ENCODE measurements around the gene ADARB2. TPM values are rescaled to one million over a fixed set of nuclear protein-coding genes. Genes with fewer than 3 reads are reported as not detected.

ADARB2 gene
- polyA plus RNA-seq, 10 donors = 0.04 to 0.45 (median 0.28) TPM

GRCh38 chr10:1158066-1158465, 579.3 kb downstream of the ADARB2 start:
- DNase-seq = no peak

DNA sequence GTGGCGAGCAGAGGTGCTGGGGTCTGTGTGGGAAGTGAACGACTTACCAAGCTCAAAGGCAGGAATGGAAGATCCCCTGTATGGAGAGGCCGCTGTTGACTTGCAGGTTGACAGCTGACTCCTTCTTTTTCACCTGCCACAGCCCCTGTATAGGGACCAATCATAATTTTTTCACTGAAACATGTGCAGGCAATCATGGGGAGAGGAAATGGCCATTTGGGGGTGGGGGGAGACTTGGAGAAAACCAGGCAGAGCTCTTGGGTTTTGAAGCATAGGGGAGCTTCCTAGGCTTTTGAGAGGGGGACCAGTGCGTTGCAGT, 579.8 kb downstream of the ADARB2 start:
- DNase-seq = no peak

DNA sequence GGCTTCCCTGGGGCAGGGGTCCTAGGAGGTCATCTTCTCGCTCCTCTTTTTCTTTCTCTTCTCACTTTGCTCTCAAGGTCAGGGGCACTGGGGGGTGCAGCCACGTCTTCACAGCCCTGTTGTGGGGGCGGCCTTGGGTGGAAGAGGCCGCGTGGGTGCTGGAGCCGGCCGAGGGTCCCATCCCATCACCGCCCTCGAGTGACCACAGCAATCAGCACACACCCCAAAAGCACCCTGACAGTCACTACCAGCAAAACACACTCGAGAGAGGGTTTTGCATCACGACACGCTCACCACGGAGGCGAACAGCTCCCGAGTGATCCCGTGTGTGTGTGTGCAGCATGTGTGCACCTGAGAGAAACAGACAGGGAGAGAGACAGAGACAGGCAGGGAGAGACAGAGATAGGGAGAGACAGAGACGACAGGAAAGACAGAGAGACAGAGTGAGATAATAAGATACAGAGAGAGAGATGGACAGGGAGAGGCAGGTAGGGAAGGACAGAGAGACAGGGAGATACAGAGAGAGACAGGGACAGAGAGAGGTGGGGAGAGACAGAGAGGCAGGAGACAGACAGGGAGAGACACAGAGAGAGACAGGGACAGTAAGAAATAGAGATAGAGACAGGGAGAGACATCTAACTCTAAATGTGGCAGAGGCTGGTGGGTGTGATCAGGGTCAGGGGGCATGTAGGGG, 580.3 kb downstream of the ADARB2 start:
- DNase-seq = no peak

DNA sequence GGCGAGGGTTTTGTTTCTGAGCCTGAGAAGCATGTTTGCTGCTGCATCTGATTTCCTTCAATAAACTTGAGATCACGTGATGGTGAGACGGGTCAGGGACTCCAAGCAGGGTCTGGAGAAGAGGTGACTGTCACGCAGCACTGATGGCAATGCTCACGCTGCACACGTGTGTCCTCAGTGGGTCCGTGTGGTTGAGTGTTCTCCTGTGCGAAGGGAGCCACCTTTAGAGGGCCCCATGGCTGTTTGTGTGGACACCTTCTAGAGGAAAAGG, 580.8 kb downstream of the ADARB2 start:
- no peak for DNase-seq

GRCh38 chr10:1155791-1156615, 581.3 kb downstream of the ADARB2 start:
- DNase-seq = no peak

- no peak for DNase-seq
Measured at GRCh38 chr10:1154531-1155295, 582.6 kb downstream of the ADARB2 start.

GRCh38 chr10:1153805-1154351, 583.4 kb downstream of the ADARB2 start:
- no peak for DNase-seq

DNA sequence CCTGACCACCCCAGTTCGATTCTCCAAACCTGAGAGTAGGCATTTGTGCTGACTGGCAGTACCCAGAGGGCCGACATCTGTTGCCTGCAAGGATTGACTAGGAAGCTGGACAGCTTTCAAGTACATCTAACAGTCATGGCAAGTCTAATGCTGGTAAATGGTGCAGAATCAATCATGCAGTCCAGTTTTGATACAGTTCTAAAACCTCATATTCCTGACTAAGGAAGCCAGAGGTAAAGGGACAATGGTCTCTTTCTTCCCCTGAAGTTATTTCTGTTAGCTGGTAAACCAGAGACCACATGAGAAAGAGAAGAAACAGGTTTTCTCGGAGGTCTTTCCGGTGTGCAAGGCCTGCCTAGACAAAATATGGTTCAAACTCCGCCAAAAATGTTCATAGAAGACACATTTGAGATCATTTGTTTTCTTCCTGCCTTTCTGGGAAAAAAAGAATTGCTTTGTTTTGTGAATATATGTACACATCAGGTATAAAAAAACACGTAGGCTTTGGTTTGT, 584.0 kb downstream of the ADARB2 start:
- DNase-seq = no peak

DNA sequence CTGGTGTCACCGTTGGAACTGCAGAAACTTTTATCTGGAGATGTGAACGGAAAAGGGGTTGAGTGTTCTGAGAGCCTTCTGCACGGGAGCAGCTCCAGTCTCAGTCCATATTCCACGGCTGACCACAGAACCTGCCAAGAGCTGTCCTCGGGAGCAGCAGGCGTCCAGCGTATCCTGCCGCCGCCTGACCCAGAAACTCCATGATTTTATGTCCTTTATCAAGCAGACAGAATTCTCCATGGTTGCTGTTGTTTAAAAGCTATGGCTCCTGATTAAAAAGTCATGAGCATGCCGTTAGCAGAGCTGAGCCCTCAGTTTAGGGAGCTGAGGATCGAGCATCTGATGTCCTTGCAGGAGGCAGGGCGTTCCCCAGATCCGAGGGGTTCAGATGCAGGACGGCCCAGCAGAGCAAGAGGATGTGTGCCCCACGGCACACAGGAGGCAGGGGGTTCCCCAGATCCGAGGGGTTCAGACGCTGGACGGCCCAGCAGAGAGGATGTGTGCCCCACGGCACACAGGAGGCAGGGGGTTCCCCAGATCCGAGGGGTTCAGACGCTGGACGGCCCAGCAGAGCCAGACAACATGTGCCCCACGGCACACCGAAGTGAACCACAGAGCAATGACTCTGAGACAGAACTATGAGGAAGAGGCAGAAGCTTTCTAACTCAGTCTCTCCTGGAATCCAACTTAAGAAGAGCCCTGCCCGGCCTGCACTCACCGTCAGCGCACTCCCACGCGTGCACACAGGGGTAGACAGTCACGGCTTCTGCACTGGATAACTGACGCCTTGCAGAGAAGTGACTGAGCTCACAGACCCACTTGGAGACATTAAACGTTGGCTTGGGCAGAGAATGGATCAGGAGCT, 584.7 kb downstream of the ADARB2 start:
- no peak for DNase-seq

DNA sequence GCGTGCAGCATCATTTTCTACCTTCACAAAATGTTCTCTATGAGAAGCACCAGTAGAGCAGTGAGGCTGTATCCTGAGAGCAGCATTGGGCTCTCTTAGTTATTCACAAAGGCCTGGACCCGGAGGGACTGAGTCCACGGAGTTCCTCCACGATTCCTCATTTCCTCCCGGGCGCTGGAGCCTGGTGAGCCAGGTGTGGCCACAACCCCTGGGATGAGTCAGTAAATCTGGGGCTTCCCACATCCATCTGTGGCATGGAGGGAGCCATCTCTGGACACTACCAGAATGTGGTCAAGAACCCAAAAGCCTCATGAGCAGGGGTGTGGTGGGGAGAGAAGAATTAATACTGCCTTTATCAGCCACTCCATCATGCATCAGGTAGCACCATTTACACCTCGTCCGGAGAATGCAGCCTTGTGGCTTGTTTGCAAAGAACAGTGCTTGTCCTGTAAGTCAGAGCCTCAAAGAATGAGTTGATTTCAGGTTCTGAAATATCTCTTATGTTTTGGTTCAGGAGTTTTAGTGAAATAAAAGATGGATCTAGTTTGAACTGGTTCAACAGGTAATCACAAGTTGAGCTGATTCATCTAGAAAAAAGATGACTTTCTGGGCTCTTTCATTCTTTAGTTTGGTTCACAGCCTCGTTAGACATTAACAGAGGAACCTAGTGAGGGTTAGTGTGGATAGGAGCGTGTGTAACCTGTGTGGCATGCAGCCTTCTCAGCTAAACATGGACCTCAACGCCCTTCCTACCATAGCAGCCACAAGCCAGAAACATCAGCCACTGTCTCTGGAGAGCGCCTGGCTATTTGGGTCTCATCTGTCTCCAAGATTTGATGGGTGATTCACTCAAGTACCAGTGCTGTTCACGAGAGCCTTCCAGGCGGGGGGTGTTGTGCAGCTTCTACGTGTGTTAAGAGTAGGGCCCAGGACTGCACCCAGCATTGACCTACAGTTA, 586.0 kb downstream of the ADARB2 start:
- DNase-seq = no peak

DNA sequence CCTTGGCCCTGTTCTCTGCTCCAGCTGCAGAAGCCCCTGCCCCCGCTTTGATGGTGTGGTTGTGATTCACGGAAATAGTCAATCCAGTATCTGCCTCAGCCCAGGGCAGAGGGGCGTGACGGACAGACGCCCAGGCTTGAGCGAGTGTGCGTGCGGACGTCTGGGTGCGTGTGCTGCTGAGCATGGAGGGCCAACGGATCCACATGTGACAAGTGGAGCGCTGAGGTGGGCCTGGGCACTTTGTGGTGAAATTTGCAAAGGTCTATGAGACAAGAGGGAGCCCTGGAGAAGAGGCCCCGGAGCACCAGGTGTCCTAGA, 586.7 kb downstream of the ADARB2 start:
- DNase-seq = no peak

GRCh38 chr10:1149793-1150637, 587.3 kb downstream of the ADARB2 start:
- peak in 1 of 3 donors; percentile 1 for DNase-seq

DNA sequence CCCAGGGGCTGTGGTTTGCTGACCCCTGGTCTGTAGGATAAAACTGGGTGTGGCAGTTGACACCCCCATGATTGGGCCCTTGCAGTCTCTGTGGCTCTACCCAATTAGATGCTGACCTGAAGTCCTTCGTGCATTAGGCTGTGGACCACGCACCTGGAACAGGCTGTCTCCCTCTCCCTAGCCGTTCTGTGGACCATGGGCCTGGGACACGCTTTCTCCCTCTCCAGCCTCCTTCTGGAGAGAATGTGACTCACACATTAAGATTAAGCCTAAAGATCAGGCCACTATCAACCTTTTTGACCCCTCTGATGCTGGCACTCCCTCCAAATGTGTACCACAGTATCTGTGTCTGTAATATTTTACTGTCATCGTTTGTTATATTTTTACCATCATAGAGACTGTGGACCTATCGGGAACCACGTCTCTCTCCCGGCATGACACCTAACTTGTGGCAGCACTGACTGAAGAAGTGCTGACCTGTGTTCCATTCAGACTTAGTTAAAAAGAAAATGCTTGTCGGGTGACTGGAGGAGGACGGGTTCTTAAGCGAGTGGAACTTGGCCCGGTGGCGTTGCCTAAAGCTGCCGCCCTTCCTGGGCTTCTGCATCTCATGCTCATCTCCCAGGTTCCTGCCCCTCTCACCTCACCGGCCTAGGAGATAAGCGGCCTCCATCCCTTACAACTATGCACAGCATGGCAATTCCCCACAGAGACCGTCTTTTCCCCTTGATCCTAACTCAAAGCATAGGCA, 588.3 kb downstream of the ADARB2 start:
- no peak for DNase-seq

DNA sequence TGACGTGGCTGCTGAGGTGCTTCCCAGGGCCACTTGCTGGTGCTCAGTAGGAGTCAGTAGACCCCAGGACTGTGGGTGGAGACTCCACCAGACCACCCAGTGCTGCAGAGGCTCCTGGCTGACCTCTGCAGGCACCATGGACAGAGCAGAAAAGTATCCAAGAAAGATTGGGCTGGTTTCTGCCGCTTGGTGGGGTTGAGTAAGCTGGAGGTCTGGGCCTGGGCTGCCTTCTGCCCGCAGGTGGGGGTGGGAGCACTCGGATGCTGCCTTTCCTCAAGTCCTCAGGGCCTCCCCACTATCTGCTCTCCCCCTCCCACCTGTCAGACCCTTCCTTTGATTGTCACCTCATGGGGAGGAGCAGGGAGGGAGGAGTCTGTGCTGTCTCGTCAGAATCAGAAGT, 589.5 kb downstream of the ADARB2 start:
- no peak for DNase-seq

- no peak for DNase-seq
Measured at GRCh38 chr10:1142596-1142995, 594.7 kb downstream of the ADARB2 start.

DNA sequence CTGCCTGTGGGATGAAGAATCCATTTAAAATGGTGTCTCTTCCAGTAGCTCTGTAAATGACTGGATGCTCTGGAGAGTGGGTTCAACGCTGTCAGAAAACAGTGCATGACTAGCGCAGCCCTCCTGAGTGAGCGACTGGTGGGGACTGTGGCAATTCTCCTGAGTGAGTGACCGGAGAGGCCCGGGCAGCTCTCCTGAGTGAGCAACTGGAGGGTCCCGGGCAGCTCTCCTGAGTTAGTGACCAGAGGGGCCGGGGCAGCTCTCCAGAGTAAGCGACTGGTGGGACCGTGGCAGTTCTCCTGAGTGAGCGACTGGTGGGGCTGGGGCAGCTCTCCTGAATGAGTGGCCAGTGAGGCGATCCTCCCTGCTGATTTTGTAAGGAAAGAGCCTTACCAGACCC, 595.6 kb downstream of the ADARB2 start:
- DNase-seq = no peak

DNA sequence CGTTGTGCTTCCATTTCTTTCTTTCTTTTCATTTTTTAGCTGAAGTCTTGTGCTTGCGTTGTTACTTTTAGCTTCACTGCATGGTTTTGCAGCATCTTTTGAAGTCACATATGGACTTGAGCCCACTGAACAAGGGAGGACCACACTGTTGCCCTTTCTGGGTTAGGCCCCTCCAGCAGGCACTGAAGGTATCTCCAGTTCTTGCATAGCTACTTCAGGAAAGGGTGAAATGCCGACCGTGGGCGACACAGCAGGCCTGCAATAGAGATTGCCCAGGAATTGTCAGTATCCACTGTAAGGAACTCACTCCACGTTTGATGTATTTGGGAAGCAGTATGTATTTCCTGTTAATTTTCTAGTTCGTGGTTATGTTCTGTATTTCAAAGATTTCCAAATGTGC, 596.1 kb downstream of the ADARB2 start:
- DNase-seq = no peak

DNA sequence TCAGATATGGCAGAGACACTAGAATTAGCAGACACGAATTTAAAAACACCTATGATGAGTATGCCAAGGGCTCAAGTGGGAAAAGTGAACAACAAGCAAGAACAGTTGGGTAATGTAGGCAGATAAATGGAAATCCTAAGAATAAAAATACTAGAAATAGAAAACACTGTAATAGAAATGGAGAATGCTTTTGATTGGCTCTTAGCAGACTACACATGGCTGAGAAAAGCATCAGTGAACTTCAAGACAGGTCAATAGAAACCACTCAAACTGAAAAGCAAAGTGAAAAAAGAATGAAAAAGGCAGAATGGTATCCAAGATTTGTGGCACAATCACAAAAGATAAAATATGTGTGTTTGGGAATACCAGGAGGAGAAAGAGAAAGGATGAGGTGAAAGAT, 598.8 kb downstream of the ADARB2 start:
- no peak for DNase-seq

All from muscle of back (tissue), 11 donors.